Islet of Langerhans (tissue), 1 donor: Measurements from ENCODE around the gene ACOT9.
"Not testable (repeated sequence)": the region's sequence is repeated elsewhere in the genome, so short reads cannot be mapped to it uniquely, and the experiment has no call there.

Experiments
- FAIRE-seq: peaks from one replicate; lab custom pipeline; 2011; peaks lifted over from hg19 to GRCh38; lab: Jason Lieb, UNC

The ACOT9 gene

DNA sequence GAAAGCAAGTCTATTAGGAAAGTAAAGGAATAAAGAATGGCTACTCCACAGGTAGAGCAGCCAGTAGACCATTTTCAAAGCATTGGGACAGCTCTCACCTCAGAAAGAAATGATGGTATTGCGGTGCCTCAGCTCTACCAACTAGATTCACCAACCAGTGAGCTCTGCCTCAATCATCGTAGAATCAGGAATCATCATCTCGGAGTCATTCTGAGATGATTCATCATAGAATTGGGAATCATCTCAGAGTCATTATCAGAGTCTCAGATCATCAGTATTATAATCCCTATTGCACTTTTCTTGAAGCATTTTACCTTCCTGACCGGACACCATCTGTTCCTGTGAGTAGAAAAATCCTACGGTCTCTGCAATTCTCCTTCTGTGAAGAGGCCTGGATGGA lies 22.4 kb upstream of the ACOT9 start:
- FAIRE-seq = no peak

DNA sequence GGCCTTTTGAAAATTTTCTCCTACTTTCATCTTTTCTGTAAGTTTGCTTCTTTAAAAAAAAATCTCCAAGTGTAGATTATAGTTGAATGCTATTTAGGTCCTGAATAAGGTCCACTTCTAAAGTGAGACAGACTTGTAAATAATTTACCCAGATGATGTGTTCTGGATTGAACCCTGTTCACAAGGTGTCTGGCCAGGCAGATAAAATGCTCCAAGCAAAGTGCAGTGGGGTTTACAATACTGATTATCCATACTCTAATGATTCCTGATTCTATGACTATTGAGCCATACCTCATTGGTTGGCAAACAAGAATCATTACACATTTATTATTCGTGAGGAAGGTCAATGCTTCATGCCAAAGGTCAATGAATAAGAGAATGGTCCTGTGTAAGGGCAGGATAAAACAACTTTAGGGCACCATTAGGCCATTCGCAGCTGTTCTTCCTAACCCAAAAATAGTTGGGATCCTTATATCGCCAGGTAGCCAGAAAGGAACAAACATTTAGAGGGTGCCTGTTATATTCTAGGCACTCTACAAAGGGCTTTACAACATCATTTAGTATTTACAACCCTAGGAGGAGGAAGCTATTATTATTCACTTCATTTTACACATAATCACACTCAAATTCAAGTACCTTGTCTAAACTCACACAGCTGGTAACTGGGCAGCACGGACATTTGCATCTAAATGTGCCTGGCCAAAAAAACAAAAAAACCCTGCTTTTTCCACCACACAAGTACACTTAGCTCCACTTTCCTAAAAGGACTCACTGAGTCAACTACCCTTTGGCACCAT lies 21.3 kb upstream of the ACOT9 start:
- FAIRE-seq = no peak

DNA sequence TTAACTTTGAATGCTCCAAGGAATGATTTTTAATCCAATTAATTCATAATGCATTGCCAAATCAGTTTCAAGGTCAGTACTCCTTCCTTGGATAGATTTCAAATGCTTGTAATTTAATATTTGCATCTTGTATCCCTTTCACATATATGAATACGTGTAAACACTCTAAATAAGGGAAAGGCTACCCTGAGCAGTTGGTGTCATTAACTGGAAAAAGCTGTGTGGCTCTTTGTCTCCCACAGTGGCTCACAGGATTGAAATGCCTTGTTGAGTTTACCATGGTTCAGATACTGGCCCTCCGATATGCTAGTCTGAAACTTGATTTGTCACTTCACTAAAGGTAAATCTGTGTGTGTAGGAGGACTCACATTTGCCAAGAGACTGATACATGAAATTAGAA lies 16.7 kb upstream of the ACOT9 start:
- FAIRE-seq = no peak

DNA sequence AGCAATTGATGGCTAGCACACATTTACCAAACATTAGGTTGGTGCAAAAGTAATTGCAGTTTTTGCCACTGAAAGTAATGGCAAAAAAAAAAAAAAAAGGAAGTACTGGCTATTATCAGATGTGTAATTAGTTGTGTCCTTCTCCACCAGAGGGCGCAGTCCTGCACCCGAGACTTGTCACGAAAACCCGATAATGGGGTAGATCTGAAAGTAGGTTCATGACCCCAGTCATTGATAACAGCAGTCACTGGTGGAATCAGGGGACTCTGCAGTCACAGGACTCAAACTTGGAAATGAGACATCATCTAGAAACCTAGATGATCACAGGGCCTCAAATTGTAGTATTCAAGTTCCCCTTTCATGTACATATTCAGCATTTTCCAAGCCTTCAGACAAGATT lies 13.1 kb upstream of the ACOT9 start:
- no peak for FAIRE-seq

DNA sequence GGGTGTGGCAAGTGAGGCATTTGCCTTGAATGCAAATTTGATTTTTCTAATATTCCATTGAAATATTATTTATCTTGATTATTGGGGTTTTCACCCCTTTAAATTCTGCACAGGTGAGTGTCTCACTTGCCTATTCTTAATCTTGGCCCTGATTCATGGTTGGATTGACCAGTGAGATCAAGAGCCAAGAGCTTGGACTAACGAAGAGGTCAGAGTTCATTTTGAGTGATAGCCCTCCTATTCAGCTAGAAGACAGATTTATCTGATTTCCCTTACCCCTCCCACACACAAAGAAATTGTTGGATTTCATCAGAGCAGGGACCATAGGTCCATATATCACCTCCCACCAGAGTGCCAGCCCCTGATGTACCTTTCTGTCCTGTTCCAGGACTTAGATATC lies 11.6 kb upstream of the ACOT9 start:
- FAIRE-seq = no peak

DNA sequence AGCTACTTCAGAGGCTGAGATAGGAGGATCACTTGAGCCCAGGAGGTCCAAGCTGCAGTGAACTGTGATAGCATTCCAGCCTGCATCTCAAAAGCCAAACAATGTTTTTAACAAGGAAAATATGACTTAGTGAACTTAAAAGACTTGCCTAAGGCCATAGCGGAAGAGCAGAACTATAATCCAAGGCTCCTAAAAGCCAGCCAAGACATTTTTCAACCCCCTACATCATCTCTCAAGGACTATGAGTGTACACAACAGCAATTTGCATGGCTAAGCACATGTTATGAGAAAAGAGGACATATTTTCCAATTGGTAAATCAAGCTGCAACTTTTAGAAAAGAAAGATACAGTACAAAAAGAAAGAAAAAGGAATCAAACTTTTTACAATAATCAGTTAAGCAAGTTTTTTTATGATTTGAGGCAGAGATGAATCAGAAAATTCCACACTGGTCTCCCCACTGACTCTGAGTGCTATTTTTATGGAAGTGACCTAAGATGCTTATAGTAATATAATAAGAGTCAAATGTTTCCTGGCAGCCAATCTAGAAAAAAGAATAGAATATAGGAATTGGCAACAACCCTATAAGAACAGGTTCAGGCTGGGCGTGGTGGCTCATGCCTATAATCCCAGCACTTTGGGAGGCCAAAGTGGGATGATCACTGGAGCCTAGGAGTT lies 9.8 kb upstream of the ACOT9 start:
- FAIRE-seq = no peak

DNA sequence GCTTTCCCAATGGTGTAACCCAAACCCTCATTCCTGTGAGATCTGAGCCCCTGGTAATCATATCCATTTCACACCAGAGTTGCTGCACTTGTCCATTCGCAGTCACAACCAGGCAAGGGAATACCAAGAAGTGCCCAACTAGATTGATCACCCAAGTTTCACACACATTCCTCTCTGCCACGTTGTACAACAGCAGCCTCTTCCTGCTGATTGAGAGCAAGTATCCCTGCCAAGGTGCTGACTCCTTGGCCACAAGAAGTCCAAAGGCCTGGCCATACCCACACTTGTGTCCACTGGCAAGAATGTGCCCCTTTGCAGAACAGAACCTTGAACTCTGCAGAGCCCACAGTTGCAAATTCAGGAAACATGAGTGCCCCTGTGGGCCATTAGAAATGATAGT lies 6.5 kb upstream of the ACOT9 start:
- FAIRE-seq = no peak

DNA sequence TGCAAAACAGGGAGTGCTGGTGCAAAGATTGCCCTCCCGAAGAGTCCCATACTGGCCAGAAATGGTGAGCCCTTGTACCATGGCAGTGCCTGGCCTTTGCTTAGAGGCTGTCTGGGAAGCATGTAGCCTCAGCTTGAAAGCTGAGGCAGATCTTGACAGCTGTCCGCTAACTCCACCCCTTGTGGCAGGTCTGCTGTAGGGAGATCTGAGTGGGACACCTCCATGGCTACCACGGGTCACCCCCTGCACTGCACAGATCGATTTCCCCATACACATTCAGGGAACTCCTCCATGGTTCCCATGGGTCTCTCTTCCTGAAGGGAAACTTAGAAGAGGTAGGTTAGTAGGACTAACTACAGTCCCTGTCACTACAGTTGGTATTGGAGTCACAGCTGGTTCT lies 6.1 kb upstream of the ACOT9 start:
- no peak for FAIRE-seq

DNA sequence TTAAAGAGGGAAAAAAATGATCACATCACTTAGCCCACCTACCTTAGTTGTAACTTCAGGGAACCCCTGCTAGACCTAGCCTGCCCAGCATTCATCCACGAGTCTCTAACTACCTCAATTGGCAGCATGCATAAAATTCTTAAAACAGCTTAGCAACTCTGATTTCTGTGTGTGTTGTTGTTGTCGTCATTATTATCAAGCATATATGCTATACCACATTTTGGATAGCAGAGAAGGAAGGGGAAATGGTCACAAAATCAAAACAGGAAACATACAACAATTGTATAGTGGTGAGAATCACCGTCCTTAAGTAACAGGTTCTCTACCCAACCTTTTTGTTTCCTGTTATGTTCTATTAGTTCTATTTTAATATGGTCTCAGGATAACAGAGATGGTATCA lies 2.7 kb upstream of the ACOT9 start:
- FAIRE-seq = no peak

DNA sequence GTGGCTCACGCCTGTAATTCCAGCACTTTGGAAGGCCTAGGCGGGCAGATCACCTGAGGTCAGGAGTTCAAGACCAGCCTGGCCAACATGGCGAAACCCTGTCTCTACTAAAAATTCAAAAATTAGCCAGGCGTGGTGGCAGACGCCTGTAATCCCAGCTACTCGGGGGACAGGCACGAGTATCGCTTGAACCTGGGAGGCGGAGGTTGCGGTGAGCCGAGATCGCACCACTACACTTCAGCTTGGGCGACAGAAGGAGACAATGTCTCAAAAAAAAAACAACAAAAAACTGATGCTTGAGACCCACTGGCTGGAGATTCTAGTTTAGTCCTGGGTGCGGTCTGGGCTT lies 521 bp upstream of the ACOT9 start:
- not testable (repeated sequence) for FAIRE-seq

DNA sequence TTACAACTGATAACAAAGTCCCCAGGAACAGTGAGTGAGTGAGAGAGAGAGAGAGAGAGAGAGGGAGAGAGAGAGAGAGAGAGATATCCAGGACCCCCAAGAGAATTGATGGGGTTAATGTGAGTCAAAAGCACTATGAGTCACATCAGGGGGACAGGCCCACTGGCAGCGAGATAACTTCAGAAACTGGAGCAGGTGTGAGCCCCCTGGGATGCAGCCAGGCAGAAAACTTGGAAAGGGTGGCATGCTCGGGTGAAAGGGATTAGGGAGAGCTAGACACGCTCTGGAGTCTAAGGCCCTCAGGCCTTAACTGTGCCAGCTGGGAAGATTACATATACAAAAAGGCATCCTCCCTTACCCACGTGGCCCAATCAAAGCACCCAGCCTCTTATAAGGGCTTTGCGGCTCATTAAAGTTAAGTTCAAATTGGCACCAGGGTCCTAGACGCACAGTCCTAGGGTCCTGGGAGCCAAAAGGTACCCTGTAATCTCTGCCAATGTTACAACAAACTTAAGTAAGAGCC lies 841 bp downstream of the ACOT9 start:
- no peak for FAIRE-seq

DNA sequence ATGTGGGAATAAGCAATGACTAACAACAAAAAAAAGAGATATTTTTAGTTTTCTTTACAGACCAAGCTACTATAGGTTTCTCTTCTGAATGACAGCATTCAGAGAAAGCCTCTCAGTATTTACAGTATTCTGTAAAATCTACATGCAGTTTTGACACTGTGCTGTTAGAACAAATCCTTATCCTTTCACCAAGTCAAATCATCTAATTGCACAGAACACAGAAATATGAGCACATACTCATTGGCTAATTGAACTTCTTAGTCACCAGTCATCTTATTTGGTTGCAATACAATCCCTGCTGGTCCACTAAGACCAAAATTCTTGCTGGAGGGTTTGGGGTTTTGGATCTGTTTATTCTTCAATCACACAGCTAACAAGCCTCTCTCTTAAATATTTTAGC lies 5.7 kb downstream of the ACOT9 start:
- no peak for FAIRE-seq

DNA sequence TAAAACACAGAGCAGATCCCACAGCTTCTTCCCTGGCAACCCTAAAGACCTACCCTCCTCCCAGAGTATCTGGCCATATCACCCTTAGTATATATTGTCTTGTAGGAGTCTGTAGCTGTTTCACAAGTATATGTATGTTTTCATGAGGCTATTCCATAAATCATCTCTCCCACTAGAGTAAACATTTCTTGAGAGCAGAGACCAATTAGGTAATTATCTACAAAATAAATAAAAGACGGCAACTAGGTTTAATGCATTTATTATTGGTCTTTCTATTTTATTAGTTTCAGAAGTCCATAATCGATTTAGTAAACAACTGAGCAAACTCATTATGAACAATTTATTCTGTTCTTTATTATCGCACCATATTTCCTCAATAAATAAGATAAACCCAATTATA lies 7.0 kb downstream of the ACOT9 start:
- no peak for FAIRE-seq

DNA sequence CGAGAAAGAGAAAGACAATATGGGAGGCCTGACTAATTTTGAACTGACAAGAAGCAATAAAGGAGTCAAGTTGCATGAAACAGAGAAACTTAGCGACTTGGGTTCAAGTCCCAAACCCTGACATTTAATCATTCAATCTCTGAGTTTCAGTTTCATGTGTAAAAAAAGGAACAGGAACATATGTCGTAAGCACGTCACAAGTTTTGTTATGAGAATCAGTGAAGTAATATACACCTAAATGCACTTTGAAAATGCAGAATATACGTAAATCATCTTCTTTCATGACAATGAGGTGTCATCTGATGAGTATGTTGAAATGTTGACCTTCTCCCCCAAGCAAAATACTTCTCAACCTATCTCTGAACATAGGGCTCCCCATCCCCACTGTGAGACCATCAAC lies 10.4 kb downstream of the ACOT9 start:
- FAIRE-seq = no peak

DNA sequence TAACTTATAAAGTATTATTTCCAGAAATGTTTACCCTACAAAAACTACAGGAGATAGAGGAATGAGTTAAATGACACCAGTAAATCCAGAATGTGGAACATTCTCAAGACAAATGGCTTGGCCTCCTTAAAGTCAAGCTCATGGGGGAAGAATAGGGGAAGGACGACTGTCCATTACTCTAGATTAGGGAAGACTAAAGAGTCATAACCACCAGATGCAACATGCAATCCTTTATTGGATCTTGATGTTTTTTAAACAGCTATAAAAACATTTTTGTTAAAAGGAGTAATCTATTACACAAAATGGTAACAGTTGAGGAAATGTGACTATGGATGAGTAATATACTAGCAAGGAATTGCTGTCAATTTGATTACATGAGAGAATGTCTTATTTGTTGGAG lies 11.1 kb downstream of the ACOT9 start:
- FAIRE-seq = no peak

DNA sequence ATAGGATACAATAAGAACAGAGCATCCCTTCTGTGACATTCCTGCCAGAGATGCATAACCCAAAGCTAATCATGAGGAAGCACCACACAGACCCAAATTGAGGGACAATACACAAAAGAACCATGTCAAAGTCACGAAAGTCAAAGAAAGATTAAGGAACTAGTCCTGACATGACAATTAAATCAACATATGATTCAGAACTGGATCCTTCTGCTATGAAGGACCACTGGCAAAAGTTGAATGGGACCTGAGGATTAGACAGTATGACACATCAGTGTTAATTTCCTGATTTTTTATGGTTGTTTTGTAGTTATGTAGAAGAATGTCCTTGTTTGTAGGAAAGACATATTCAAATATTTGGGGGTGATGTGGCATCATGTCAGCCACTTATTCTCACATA lies 13.9 kb downstream of the ACOT9 start:
- FAIRE-seq = no peak

DNA sequence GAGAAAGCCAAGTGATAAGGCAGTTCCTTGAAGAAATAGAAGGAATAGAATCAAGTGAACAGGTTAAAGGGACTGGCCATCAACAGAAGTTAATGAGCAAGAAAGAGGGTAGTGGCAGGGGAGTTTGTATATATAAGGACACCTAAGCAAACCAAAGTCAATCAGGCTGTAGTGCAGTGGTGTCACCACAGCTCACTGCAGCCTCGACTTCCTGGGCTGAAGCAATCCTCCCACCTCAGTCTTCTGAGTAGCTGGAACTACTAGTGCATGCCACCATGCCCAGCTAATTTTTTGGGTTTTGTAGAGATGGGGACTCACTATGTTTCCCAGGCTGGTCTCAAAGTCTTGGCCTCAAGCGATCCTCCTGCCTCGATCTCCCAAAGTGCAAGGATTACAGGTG lies 15.9 kb downstream of the ACOT9 start:
- FAIRE-seq = no peak

DNA sequence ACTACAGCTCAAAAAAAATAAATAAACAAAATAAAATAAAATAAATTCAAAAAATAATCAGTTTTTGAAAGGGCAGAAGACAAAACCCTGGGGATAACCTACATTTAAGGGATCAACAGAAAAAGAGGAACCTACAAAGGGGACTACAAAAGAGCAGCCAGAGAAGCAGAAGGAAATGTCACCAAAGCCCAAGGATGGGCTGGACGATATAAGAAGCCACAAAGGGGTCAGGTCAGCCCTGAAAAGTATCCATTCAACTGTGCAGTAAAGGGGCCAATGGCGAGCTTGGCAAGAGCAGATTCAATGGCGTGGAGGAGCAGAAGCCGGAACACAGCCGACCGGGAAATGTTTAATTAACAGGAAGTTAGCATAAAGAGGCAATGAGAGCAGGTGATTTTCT lies 16.9 kb downstream of the ACOT9 start:
- no peak for FAIRE-seq

DNA sequence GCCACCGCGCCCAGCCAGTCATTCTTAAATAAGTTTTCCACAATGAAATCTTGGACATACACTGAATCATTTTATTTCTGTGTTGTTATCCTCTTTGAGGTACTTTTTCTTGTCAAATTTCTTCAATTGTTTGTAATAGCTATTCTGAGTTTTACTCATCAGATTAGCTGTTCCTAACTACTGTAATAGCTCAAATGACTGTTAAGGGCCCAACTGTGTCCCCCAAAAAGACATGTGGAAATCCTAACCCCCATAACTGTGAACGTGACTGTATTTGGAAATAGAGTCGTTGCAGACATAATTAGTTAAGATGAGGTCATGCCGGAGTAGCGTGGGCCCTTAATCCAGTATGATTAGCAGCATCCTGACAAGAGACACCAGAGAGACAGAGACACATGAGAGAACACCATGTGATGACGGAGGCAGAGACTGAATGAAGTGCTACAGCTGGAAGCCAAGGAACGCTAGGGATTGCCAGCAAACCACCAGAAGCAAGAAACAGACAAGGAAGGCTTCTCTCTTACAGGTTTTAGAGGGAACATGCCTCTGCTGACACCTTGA lies 22.9 kb downstream of the ACOT9 start:
- FAIRE-seq = no peak

DNA sequence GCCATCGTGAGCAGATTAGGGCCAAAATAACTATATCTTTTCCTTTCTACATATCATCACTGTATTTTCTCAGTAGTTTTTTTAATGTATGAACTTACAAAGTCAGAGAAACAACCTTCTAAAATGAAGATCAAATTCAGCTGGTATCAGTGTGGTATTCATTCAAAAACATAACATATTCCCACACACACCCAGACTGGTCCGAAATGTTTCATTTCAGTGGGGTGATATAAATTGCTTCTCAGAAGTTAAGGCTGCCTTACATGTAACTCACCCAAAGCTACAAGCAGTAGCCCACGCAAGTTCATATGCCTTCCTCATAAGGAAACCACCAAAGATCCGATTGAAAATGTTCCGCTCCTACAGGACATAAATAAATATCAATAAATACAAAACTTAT lies 37.8 kb downstream of the ACOT9 start:
- no peak for FAIRE-seq

DNA sequence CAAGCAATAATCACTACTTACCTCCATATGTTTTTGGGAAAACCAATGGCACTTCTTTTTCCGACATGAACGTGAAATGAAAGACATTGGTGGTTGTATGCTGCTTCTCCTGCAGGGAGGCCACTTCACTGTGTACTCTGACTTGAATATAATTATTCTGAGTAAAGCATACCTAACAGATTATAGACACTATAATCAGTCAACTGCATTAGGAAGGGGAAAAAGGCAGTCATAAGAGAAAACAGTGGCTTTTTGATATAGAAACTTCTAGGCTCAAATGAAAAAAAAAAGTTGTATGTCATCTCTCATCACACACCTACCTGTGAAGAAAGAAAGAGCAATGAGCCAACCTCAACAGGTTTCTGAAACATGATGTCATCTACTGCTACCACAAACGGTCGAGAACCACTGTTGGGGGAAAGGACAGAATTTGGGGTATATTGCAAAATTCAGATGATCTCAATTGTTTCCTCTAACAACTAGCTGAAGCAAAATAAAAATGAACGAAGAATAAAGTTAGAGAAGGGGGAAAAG lies 38.3 kb downstream of the ACOT9 start:
- no peak for FAIRE-seq

DNA sequence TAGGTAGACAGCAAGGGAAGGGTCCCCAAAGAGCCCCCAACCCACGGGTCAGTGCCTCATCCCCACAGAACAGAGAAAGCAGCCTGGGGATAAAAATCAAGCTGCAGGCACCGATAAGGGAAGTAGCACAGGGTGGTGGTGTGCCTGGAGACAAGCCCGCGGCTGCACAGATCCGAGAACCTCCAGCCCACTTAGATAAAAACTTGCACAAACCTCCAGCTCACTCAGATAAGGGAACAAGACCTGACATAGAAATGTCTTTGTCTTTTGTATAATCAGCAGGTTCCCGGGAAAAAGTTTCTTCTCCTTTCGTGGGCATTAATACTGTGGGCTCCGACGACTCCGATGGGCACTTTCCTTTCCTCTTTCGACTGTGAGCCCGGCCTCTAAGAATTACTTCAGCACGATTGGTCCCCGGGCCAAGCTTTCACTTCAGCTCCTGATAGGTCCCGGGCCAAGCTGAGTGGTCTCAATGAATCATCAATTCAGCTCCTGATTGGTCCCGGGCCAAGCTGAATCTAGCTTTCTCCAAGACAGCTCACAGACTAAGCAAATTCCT lies 43.4 kb downstream of the ACOT9 start:
- no peak for FAIRE-seq

DNA sequence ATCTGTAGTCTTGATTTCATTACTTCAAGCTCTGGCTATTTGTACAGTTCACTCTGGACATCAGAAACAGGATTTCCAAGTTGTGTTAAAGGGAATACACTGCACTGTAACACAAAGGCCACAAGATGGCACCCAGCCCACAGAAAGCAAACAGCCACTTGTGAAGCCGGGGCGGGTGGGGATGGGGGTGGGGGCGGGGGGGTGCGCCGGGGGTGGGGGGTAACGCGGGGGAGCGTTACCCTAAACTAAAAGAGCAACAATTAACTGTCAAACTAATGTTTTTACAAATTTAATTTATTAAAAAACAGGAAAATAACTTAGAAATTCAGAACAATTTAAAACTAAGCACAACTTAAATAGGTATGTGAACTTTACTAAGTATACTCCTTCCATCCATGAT lies 48.5 kb downstream of the ACOT9 start:
- no peak for FAIRE-seq
